Cardiac muscle cell (in vitro differentiated cells and primary cell): ENCODE measurements around the gene SYAP1. TPM values are rescaled to one million over a fixed set of nuclear protein-coding genes. Genes with fewer than 3 reads are reported as not detected.

Experiments
- DNase-seq, 2 donors: peaks; one replicate each; pipeline versions ENCODE4 v3.0.0 to v3.0.0-alpha.2; 2010 to 2017; ENCODE audit warnings: low read depth in 1 of 2, low spot score in 1 of 2
- H3K27ac ChIP-seq: fragments of 200-600 bp; sonication (generic); 2 replicates; pipeline ENCODE4 v1.5.1; 2016
- H3K27me3 ChIP-seq: fragments of 200-600 bp; sonication (generic); 2 replicates; pipeline ENCODE4 v1.6.0; 2016; ENCODE audit warnings: control low read depth
- H3K36me3 ChIP-seq: fragments of 200-600 bp; sonication (generic); 2 replicates; pipeline ENCODE4 v1.5.1; 2016; ENCODE audit warnings: control low read depth
- H3K4me1 ChIP-seq: fragments of 200-600 bp; sonication (generic); 2 replicates; pipeline ENCODE4 v1.8.1; 2017; ENCODE audit warnings: low read depth, mild to moderate bottlenecking, mixed run types
- H3K4me3 ChIP-seq: fragments of 200-600 bp; sonication (generic); 2 replicates; pipeline ENCODE4 v1.5.1; 2016; ENCODE audit warnings: mild to moderate bottlenecking
- H3K9me3 ChIP-seq: fragments of 200-600 bp; sonication (generic); 2 replicates; pipeline ENCODE4 v1.5.1; 2017; ENCODE audit warnings: low read depth, mild to moderate bottlenecking, control low read depth
- polyA plus RNA-seq: library from polyadenylated mRNA; unstranded; fragments of >200 nt; fragmentation: Nextera tagmentation; extraction: Ambion mirVana; gene quantifications from 2 replicates; pipeline ENCODE4 v1.2.1, GENCODE V29; 2016
- total RNA-seq: library from RNA; depleted of rRNA; stranded (reverse); fragments of >200 nt; gene quantifications from 2 replicates; pipeline ENCODE4 v1.2.3, GENCODE V29; 2016
- TF ChIP-seq, protein P1 (sequence below): IDR thresholded peaks from 2 replicates; pipeline ENCODE4 v1.5.1; 2012; ENCODE audit warnings: low read depth, mild to moderate bottlenecking, low read length

SYAP1 gene
- total and polyA plus RNA-seq, 2 experiments from 2014 or later: 26.7 to 40.2 TPM

DNA sequence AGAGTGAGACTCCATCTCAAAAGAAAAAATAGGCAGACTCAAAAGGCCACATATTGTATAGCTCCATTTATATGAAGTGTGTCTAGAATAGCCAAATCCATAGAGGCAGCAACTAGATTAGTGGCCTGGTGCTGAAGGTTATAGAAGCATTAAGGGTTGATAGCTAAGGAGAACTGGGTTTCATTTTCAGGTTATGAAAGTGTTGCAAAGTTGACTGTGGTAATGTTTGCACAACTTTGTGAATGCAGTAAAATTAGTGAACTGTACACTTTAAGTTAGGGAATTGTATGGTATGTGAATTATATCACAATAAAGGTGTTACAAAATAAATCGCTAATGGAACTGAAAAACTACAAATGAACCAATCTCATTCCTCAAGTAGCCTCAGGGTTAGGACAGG, 95.2 kb downstream of the SYAP1 start:
- H3K9me3 ChIP-seq: no peaks in the 10 kb centered on the region
- no peak for DNase-seq
- H3K27ac ChIP-seq: no peak overlapping the region
- peaks cover 2% of the 10 kb centered on the region for H3K36me3 ChIP-seq
- H3K4me1 ChIP-seq: no peaks in the 10 kb centered on the region
- TF ChIP-seq, protein P1, sequence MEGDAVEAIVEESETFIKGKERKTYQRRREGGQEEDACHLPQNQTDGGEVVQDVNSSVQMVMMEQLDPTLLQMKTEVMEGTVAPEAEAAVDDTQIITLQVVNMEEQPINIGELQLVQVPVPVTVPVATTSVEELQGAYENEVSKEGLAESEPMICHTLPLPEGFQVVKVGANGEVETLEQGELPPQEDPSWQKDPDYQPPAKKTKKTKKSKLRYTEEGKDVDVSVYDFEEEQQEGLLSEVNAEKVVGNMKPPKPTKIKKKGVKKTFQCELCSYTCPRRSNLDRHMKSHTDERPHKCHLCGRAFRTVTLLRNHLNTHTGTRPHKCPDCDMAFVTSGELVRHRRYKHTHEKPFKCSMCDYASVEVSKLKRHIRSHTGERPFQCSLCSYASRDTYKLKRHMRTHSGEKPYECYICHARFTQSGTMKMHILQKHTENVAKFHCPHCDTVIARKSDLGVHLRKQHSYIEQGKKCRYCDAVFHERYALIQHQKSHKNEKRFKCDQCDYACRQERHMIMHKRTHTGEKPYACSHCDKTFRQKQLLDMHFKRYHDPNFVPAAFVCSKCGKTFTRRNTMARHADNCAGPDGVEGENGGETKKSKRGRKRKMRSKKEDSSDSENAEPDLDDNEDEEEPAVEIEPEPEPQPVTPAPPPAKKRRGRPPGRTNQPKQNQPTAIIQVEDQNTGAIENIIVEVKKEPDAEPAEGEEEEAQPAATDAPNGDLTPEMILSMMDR: no peak
- no peaks in the 10 kb centered on the region for H3K27me3 ChIP-seq
- no peak overlapping the region for H3K4me3 ChIP-seq

Other genes starting within 250 kb of the SYAP1 start
- not detected in 2 replicates for gene S100G, start 69.5 kb upstream of the SYAP1 start, total RNA-seq
- gene S100G, start 69.5 kb upstream of the SYAP1 start, polyA plus RNA-seq: not detected in 2 replicates
- 49.3 and 51.0 TPM in 2 replicates for gene CTPS2, start 6.9 kb upstream of the SYAP1 start, total RNA-seq
- 37.4 and 50.9 TPM in 2 replicates for gene CTPS2, start 6.9 kb upstream of the SYAP1 start, polyA plus RNA-seq
- 10.0 and 16.8 TPM in 2 replicates for gene TXLNG, start 66.9 kb downstream of the SYAP1 start, total RNA-seq
- gene TXLNG, start 66.9 kb downstream of the SYAP1 start, polyA plus RNA-seq: 12.4 and 16.0 TPM in 2 replicates
- gene RBBP7, start 150.8 kb downstream of the SYAP1 start, total RNA-seq: 176 and 231 TPM in 2 replicates
- gene RBBP7, start 150.8 kb downstream of the SYAP1 start, polyA plus RNA-seq: 448 and 459 TPM in 2 replicates
- 9.1 and 17.3 TPM in 2 replicates for gene REPS2, start 227.0 kb downstream of the SYAP1 start, total RNA-seq
- 6.0 and 9.8 TPM in 2 replicates for gene REPS2, start 227.0 kb downstream of the SYAP1 start, polyA plus RNA-seq